ENCODE data around the gene BNIP5.

The BNIP5 gene

GRCh38 chr6:36266913-36267644, 69.6 kb downstream of the BNIP5 start:
- DNase-seq (ENCODE audit: low read depth): no peak

Measured in activated T-cell treated with anti-CD3 and anti-CD28 coated beads for 48 hours (primary cell).